ENCODE measurements around the gene TCEANC2. TPM values are rescaled to one million over a fixed set of nuclear protein-coding genes. Genes with fewer than 3 reads are reported as not detected.

The TCEANC2 gene
- total RNA-seq, 2 experiments from 2014 or later: 2.3 to 2.7 TPM

DNA sequence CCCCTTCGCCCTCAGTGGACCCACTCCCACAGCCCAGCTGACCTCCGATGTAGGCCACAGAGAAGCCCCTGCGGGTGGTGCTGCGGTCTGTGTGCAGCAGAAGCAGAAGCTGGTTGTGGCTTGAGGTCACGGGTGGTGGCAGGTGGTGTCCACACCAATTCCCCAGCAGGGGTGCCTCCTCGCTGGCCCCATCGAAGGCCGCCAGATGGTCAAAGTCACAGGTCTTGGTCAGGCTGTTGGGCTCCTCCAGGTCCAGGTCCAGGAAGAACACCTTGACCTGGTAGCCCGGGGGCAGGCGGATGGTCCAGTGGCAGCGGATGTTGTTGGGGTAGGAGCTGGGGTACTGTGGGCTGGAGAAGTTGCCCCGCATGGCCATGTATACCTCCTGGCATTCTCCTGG is 86.3 kb downstream of the TCEANC2 start:
- TF ChIP-seq, protein P1, sequence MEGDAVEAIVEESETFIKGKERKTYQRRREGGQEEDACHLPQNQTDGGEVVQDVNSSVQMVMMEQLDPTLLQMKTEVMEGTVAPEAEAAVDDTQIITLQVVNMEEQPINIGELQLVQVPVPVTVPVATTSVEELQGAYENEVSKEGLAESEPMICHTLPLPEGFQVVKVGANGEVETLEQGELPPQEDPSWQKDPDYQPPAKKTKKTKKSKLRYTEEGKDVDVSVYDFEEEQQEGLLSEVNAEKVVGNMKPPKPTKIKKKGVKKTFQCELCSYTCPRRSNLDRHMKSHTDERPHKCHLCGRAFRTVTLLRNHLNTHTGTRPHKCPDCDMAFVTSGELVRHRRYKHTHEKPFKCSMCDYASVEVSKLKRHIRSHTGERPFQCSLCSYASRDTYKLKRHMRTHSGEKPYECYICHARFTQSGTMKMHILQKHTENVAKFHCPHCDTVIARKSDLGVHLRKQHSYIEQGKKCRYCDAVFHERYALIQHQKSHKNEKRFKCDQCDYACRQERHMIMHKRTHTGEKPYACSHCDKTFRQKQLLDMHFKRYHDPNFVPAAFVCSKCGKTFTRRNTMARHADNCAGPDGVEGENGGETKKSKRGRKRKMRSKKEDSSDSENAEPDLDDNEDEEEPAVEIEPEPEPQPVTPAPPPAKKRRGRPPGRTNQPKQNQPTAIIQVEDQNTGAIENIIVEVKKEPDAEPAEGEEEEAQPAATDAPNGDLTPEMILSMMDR (IDR thresholded peaks at IDR 0.05): no peak
- H3K27me3 Mint-ChIP-seq: no peaks in the 10 kb centered on the region
- ATAC-seq (ENCODE audit: poor library complexity) (no peak), DNase-seq (no peak)
- H3K9me3 ChIP-seq (ENCODE audit: control insufficient read depth in 1 of 2, insufficient read depth in 1 of 2, low read length in 2 of 2): peaks cover 0 to 4% of the 10 kb centered on the region in 2 experiments
- no peak overlapping the region for H3K4me3 ChIP-seq (ENCODE audit: low read length)
- ChIA-PET CTCF (no interaction called here), POLR2A (no interaction called here)
- H3K27ac ChIP-seq (ENCODE audit: low read depth in 1 of 2, low read length in 2 of 2): no peak overlapping the region
- intact Hi-C loops (cut with DNase I, micrococcal nuclease): no loop called here
- H3K36me3 ChIP-seq (ENCODE audit: insufficient read depth, low read length): no peaks in the 10 kb centered on the region
- H3K9me3 Mint-ChIP-seq: no peaks in the 10 kb centered on the region
- no peaks in the 10 kb centered on the region for H3K27me3 ChIP-seq (ENCODE audit: control insufficient read depth in 1 of 2, insufficient read depth in 2 of 2, low read length in 2 of 2)
- H3K4me3 Mint-ChIP-seq: no peak overlapping the region
- H3K36me3 Mint-ChIP-seq (ENCODE audit: low read depth): no peaks in the 10 kb centered on the region
- no peaks in the 10 kb centered on the region for H3K4me1 ChIP-seq (ENCODE audit: insufficient read depth, low read length)
- H3K27ac Mint-ChIP-seq: no peak overlapping the region
- H3K4me1 Mint-ChIP-seq (ENCODE audit: low read depth): no peaks in the 10 kb centered on the region

DNA sequence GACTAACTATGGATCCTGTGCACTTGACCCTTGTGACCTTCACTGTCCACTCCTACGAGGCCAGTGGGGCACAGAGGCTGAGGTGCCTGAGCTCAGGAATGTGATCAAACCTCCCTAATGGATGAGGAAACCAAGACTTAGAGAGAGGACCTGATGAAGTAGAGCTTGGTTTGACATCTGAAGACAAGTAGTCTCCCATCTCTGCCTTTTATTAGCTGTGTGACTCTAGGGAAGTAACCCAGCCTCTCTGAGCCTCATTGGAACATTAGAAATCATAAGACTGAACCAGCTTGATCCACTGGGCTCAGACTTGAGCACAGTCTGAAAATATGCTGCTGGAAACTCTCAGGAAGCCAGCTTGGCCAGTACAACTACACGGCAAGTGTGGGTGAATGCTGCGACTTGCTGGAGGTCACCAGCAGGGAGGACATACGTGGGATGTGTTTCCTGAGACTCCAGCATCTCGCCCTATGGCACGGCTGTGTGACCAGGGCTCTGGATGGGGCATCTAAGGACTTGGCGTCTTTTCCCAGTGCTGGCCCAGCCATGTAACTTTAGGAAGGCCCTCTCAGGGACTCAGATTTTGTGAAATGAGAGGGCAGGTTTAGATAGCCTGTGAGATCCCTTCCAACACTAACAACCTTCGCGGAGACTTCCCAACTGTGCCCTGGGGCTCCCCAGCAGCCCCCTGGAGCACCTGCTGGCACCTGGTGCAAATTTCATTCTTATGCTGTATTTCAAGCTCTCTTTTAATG is 88.9 kb downstream of the TCEANC2 start:
- TF ChIP-seq, protein P1 (IDR thresholded peaks at IDR 0.05): no peak
- intact Hi-C loops (cut with DNase I, micrococcal nuclease): no loop called here
- Mint-ChIP-seq H3K9me3 (no peaks in the 10 kb centered on the region), H3K27me3 (no peaks in the 10 kb centered on the region), H3K36me3 (ENCODE audit: low read depth) (no peaks in the 10 kb centered on the region), H3K4me3 (no peak overlapping the region), H3K27ac (no peak overlapping the region), H3K4me1 (ENCODE audit: low read depth) (no peaks in the 10 kb centered on the region)
- Histone ChIP-seq H3K36me3 (ENCODE audit: insufficient read depth, low read length) (no peaks in the 10 kb centered on the region), H3K4me3 (ENCODE audit: low read length) (no peak overlapping the region), H3K27ac (ENCODE audit: low read depth in 1 of 2, low read length in 2 of 2) (no peak overlapping the region), H3K9me3 (ENCODE audit: control insufficient read depth in 1 of 2, insufficient read depth in 1 of 2, low read length in 2 of 2) (peaks cover 0 to 4% of the 10 kb centered on the region in 2 experiments), H3K4me1 (ENCODE audit: insufficient read depth, low read length) (no peaks in the 10 kb centered on the region), H3K27me3 (ENCODE audit: control insufficient read depth in 1 of 2, insufficient read depth in 2 of 2, low read length in 2 of 2) (no peaks in the 10 kb centered on the region)
- ATAC-seq (ENCODE audit: poor library complexity): no peak
- POLR2A ChIA-PET: no interaction called here
- CTCF ChIA-PET: no interaction called here
- no peak for DNase-seq

DNA sequence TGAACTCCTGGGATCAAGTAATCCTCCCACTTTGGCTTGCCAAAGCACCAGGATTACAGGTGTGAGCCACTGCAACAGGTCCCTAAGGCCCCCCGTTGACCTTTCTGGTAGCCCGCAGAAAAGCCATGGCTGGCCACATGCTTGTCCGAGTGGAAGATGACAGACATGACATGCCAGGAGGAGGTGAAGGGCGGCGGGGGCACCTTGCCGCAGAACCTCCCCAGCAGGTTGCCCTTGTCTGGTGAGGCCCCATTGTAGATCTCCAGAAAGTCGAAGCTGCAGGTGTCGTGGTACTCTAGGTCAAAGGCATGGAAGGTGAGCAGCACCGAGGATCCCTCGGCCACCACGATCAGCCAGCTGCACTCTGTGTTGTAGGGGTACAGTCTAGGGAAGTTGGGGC is 91.0 kb downstream of the TCEANC2 start:
- TF ChIP-seq, protein P1 (IDR thresholded peaks at IDR 0.05): no peak
- H3K4me3 Mint-ChIP-seq: no peak overlapping the region
- H3K4me1 Mint-ChIP-seq (ENCODE audit: low read depth): no peaks in the 10 kb centered on the region
- Histone ChIP-seq H3K4me1 (ENCODE audit: insufficient read depth, low read length) (no peaks in the 10 kb centered on the region), H3K9me3 (ENCODE audit: control insufficient read depth in 1 of 2, insufficient read depth in 1 of 2, low read length in 2 of 2) (no peaks in the 10 kb centered on the region), H3K36me3 (ENCODE audit: insufficient read depth, low read length) (no peaks in the 10 kb centered on the region), H3K4me3 (ENCODE audit: low read length) (no peak overlapping the region), H3K27ac (ENCODE audit: low read depth in 1 of 2, low read length in 2 of 2) (no peak overlapping the region), H3K27me3 (ENCODE audit: control insufficient read depth in 1 of 2, insufficient read depth in 2 of 2, low read length in 2 of 2) (no peaks in the 10 kb centered on the region)
- DNase-seq (no peak), ATAC-seq (ENCODE audit: poor library complexity) (no peak)
- no peaks in the 10 kb centered on the region for H3K27me3 Mint-ChIP-seq
- H3K9me3 Mint-ChIP-seq: no peaks in the 10 kb centered on the region
- no peaks in the 10 kb centered on the region for H3K36me3 Mint-ChIP-seq (ENCODE audit: low read depth)
- H3K27ac Mint-ChIP-seq: no peak overlapping the region
- intact Hi-C loops (cut with DNase I, micrococcal nuclease): no loop called here
- POLR2A ChIA-PET: no interaction called here
- CTCF ChIA-PET: no interaction called here

All from CD4-positive, alpha-beta T cell (primary cell).